GM23248 (cell line): Measurements from ENCODE around the gene DPH1. TPM values are rescaled to one million over a fixed set of nuclear protein-coding genes. Genes with fewer than 3 reads are reported as not detected.

Experiments used
- DNase-seq: peaks from one replicate; pipeline ENCODE4 v3.0.0-alpha.2; 2015
- H2AFZ ChIP-seq: fragments of 200-600 bp; sonication (generic); 2 replicates; pipeline ENCODE4 v1.6.1; 2016; ENCODE audit warnings: antibody characterized with exemption
- H3F3A ChIP-seq: fragments of 200-600 bp; sonication (generic); 2 replicates; pipeline ENCODE4 v1.6.1; 2016; ENCODE audit warnings: mild to moderate bottlenecking, antibody characterized with exemption, mixed run types; ENCODE audit not compliant: insufficient read depth
- H3K27ac ChIP-seq: fragments of 200-600 bp; sonication (generic); 2 replicates; pipeline ENCODE4 v1.5.1; 2016; ENCODE audit warnings: mild to moderate bottlenecking
- H3K27me3 ChIP-seq: fragments of 200-600 bp; sonication (generic); replicated peaks from 2 replicates; pipeline ENCODE4 v1.6.1; 2016; ENCODE audit warnings: mild to moderate bottlenecking; ENCODE audit not compliant: insufficient read depth
- H3K36me3 ChIP-seq: fragments of 200-600 bp; sonication (generic); 2 replicates; pipeline ENCODE4 v1.6.1; 2016; ENCODE audit warnings: low read depth, mild to moderate bottlenecking
- H3K4me1 ChIP-seq: fragments of 200-600 bp; sonication (generic); 2 replicates; pipeline ENCODE4 v1.6.1; 2016; ENCODE audit warnings: mild to moderate bottlenecking; ENCODE audit not compliant: insufficient read depth
- H3K4me2 ChIP-seq: fragments of 200-600 bp; sonication (generic); one replicate; pipeline ENCODE4 v1.6.1; 2016; ENCODE audit warnings: mild to moderate bottlenecking; ENCODE audit not compliant: unreplicated experiment
- H3K4me3 ChIP-seq: fragments of 200-600 bp; sonication (generic); 2 replicates; pipeline ENCODE4 v1.5.1; 2016; ENCODE audit warnings: mild to moderate bottlenecking
- H3K79me2 ChIP-seq: fragments of 200-600 bp; sonication (generic); 2 replicates; pipeline ENCODE4 v1.6.1; 2016; ENCODE audit warnings: mild to moderate bottlenecking; ENCODE audit not compliant: insufficient read depth
- H3K9ac ChIP-seq: fragments of 200-600 bp; sonication (generic); 2 replicates; pipeline ENCODE4 v1.6.1; 2016; ENCODE audit warnings: mild to moderate bottlenecking
- H3K9me2 ChIP-seq: fragments of 200-600 bp; sonication (generic); 2 replicates; pipeline ENCODE4 v1.6.1; 2016; ENCODE audit warnings: mixed run types, mild to moderate bottlenecking, moderate library complexity; ENCODE audit not compliant: insufficient read depth
- H3K9me3 ChIP-seq: fragments of 200-600 bp; sonication (generic); one replicate; pipeline ENCODE4 v1.6.1; 2017; ENCODE audit warnings: low read depth
- H4K20me1 ChIP-seq: fragments of 200-600 bp; sonication (generic); 2 replicates; pipeline ENCODE4 v1.6.0; 2016; ENCODE audit not compliant: insufficient read depth
- EZH2 ChIP-seq: fragments of 200-600 bp; sonication (generic); IDR thresholded peaks from 2 replicates; pipeline ENCODE4 v1.6.1; 2018; ENCODE audit warnings: antibody characterized with exemption, mild to moderate bottlenecking; ENCODE audit not compliant: insufficient read depth, poor library complexity, severe bottlenecking
- EZH2phosphoT487 ChIP-seq: fragments of 200-600 bp; sonication (generic); IDR thresholded peaks from 2 replicates; pipeline ENCODE4 v1.6.1; 2018; ENCODE audit warnings: antibody characterized with exemption, moderate library complexity, mild to moderate bottlenecking, low read depth; ENCODE audit not compliant: insufficient read depth
- WGBS, 2 experiments: methylation state at CpG; one replicate each; pipeline ENCODE4 v1.1.6; 2015 to 2017; ENCODE audit warnings: low lambda C conversion rate in 2 of 2, low coverage in 1 of 2; ENCODE audit errors: missing lambda C conversion rate in 2 of 2; 5-methylcytosine and 5-hydroxymethylcytosine counted together
- in situ Hi-C: fragments of 300-500 bp; cut with MboI; formaldehyde crosslinking; loops from 2 replicates; pipeline ENCODE4 v1.15.0; 2020
- polyA plus RNA-seq: library from polyadenylated mRNA; unstranded; fragments of >200 nt; fragmentation: Nextera tagmentation; extraction: Ambion mirVana; gene quantifications from 2 replicates; pipeline ENCODE4 v1.2.1, GENCODE V29; 2016
- total RNA-seq: library from RNA; depleted of rRNA; stranded (reverse); fragments of >200 nt; shearing (Covaris generic); gene quantifications from 2 replicates; pipeline ENCODE4 v1.2.3, GENCODE V29; 2014

The DPH1 gene
- total and polyA plus RNA-seq, 2 experiments from 2014 or later: 41.2 to 58.1 TPM

DNA sequence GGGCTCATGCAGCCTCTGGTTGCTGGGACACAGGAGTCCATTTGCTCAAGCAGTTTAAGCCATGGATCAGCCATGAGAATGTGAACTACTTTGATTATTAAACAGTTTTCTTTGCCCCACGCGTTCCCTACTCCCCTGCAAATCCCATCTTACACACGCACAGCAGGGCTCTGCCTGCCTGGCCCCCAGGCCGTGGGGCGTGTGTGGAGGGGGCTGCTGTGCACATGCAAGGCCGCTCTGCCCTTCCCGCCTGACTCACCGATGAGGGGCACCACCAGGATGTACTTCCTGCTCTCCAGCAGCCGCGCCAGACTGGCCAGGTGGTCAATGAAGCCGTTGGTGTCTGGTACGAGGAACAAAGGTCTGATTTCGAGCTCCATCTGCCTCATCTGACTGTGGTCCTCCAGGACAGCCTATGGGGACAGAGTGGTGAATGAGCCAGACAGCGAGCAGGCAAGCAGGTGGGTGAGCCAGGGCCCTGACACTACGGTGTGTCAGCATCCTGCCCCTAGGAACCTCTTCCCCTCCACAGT lies 38.6 kb downstream of the DPH1 start:
- 26 to 27% methylated on average over 15 of the region's 15 CpGs for WGBS, 2 experiments
- H3K9ac ChIP-seq: peak overlapping the region; percentile 73
- peaks cover 56% of the 10 kb centered on the region for H3K4me1 ChIP-seq
- H3K4me3 ChIP-seq: no peak overlapping the region
- H3K79me2 ChIP-seq: no peaks in the 10 kb centered on the region; the same call in 1 of the 2 replicates
- H3K27ac ChIP-seq: peak overlapping the region; percentile 96
- H3K4me2 ChIP-seq: peak overlapping the region; percentile 32
- in situ Hi-C loops: loop anchor here (10.0 kb wide), 1 partner anchor 176 kb away; no protein-coding TSS in a partner anchor
- peak; percentile 63 for DNase-seq
- no peak overlapping the region for H2AFZ ChIP-seq
- H3K36me3 ChIP-seq: no peaks in the 10 kb centered on the region
- no peaks in the 10 kb centered on the region for H3K27me3 ChIP-seq
- peaks cover 51% of the 10 kb centered on the region for H3F3A ChIP-seq
- H3K9me3 ChIP-seq: no peaks in the 10 kb centered on the region
- no peaks in the 10 kb centered on the region for H3K9me2 ChIP-seq
- TF ChIP-seq EZH2 (no peak), EZH2phosphoT487 (no peak)
- H4K20me1 ChIP-seq: no peaks in the 10 kb centered on the region

DNA sequence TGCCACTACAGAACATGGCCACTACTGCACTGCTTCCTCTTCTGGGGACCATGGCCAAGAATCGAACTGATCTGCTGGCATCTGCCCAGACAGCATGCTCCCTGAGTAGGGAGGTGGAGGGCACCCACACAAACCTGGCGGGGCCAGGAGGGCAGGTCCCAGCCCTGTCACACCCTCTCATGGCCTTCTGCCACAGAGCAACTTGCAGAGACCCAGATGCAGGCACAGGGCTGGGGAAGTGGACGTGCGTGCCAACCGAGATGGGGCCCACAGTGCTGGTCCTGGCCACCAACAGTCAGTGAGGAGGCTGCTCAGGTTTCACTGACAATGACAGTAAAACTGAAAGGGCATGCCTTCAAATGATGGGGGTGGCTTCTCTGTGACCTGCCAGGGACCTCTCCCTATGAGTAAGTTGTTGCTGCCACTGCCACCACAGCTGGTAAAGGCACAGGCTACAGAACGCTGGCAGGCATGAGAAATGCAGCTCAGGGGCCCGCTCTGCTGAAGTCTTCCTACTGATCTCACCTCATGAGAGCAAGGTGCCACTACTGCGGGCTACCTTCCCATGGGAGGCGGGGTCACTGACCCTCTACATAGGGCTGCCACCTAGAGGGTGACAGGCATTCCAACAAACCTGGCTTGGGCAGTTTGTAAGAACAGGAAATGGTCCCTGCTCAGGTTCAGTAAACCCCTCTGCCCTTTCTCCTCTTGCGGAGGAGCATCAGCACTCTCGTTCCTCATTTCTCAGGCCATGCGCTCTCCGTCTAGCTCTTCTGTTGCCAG lies 40.5 kb downstream of the DPH1 start:
- Histone ChIP-seq H2AFZ (no peak overlapping the region), H4K20me1 (no peaks in the 10 kb centered on the region), H3K4me2 (no peak overlapping the region), H3F3A (peaks cover 39% of the 10 kb centered on the region), H3K9me3 (no peaks in the 10 kb centered on the region), H3K36me3 (no peaks in the 10 kb centered on the region), H3K9ac (no peak overlapping the region), H3K4me3 (no peak overlapping the region), H3K9me2 (no peaks in the 10 kb centered on the region), H3K27ac (no peak overlapping the region), H3K4me1 (peaks cover 41% of the 10 kb centered on the region), H3K79me2 (no peaks in the 10 kb centered on the region), H3K27me3 (no peaks in the 10 kb centered on the region)
- in situ Hi-C loops: no loop called here
- WGBS, 2 experiments: 80 to 84% methylated on average over 13 of the region's 13 CpGs
- no peak for TF ChIP-seq EZH2
- no peak for TF ChIP-seq EZH2phosphoT487
- DNase-seq: no peak

DNA sequence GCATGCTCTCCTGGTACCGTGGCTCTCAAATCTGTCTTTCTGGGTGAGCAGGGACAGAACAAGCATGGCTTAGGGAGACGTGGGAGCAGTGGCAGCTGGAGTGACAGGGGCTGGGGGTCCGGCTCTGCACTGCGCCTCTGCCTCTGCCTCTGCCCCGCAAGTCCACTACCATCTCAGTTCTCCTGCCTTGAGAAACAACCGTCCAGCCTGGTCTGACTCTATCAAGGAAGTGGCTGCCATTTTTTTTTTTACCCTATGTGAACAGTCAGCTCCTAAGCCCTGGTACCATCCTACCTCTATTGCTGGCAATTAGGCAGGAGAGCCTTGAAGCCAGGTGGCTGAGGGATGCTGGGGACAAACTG lies 41.1 kb downstream of the DPH1 start:
- DNase-seq: no peak
- H3K4me2 ChIP-seq: no peak overlapping the region
- H3K9ac ChIP-seq: no peak overlapping the region
- TF ChIP-seq EZH2 (no peak), EZH2phosphoT487 (no peak)
- peaks cover 33% of the 10 kb centered on the region for H3F3A ChIP-seq
- in situ Hi-C loops: no loop called here
- H3K4me3 ChIP-seq: no peak overlapping the region
- H3K27me3 ChIP-seq: no peaks in the 10 kb centered on the region
- H3K4me1 ChIP-seq: peaks cover 41% of the 10 kb centered on the region
- WGBS, 2 experiments: 89 to 97% methylated on average over 6 of the region's 6 CpGs
- no peaks in the 10 kb centered on the region for H3K9me2 ChIP-seq
- H2AFZ ChIP-seq: no peak overlapping the region
- H4K20me1 ChIP-seq: no peaks in the 10 kb centered on the region
- H3K36me3 ChIP-seq: no peaks in the 10 kb centered on the region
- no peaks in the 10 kb centered on the region for H3K79me2 ChIP-seq
- H3K27ac ChIP-seq: no peak overlapping the region
- H3K9me3 ChIP-seq: no peaks in the 10 kb centered on the region

DNA sequence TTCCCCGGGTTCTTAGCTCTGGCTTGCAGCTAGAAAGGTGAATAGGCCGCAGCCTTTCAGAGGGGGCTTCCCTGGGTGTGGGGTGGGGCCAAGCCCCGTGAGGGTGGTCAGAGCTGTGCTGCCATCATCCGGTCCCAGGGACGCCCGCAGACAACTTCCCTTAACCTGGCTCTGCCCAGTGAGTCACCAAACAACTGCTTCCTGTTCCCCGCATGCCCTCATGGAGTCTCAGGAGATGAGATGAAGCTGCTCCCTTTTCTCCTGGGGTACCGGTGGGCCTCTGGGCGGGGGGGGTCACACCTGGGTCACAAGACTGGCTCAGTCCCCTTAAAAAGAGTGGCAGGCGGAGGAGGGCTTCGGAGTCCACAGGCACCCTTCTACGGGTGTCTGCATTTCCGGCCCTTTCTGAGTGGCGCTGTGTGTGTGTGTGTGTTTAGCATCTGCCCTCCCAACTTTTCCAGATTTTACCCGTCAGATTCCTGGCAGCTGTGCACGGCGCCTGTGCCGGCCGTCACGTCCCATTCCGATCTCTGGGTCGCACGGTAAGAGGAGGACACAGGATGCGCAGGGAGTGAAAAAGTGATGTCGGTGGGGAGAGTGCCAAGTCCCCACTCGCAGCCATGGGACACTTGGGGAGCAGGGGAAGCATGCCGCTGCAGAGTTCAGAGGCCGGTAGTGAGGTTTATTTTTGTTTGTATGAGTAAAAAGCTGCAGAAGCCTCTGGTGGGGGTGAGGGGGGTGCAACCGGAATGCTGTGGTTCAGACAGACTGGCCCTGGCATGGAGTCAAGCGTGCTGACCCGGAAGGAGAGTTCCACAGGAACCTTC lies 41.7 kb downstream of the DPH1 start:
- Histone ChIP-seq H2AFZ (no peak overlapping the region), H3K27ac (no peak overlapping the region), H3K9me2 (no peaks in the 10 kb centered on the region), H3K4me1 (peaks cover 37% of the 10 kb centered on the region), H3F3A (peaks cover 26% of the 10 kb centered on the region), H3K27me3 (no peaks in the 10 kb centered on the region), H3K4me2 (no peak overlapping the region), H3K9ac (no peak overlapping the region), H3K36me3 (no peaks in the 10 kb centered on the region), H4K20me1 (no peaks in the 10 kb centered on the region), H3K9me3 (no peaks in the 10 kb centered on the region), H3K4me3 (no peak overlapping the region), H3K79me2 (0 out of 2 replicates have a peak, but pooled peaks cover 4% of the 10 kb centered on the region)
- peak; percentile 21 for DNase-seq
- in situ Hi-C loops: no loop called here
- whole genome bisulfite sequencing, 2 experiments: 86 to 88% methylated on average over 25 to 31 of the region's 31 CpGs
- TF ChIP-seq EZH2 (no peak), EZH2phosphoT487 (no peak)
